Lower leg skin (tissue), 3 donors: ENCODE results near the gene ARID1B.

Experiments used
- CTCF ChIP-seq, 3 donors: fragments of 450-650 bp; IDR thresholded peaks; one replicate each; pipeline ENCODE4 v1.5.1; 2016; ENCODE audit warnings: antibody characterized with exemption in 3 of 3, mild to moderate bottlenecking in 3 of 3, moderate library complexity in 2 of 3
- POLR2A ChIP-seq, 2 donors: fragments of 450-650 bp; IDR thresholded peaks; one replicate each; pipeline ENCODE4 v1.6.1; 2016 to 2017; ENCODE audit warnings: antibody characterized with exemption in 2 of 2, mild to moderate bottlenecking in 1 of 2, moderate library complexity in 1 of 2

- TF ChIP-seq POLR2A (IDR thresholded peaks at IDR 0.05) (no peak), CTCF (IDR thresholded peaks at IDR 0.05) (no peak)
Measured at GRCh38 chr6:157143890-157144798, 367.0 kb downstream of the ARID1B start.
